Measurements from ENCODE around the gene TSPAN3.

GRCh38 chr15:77066971-77067690, 3.8 kb downstream of the TSPAN3 start:
- 0 out of 2 replicates have a peak, but pooled peaks have one; percentile 14 for TF ChIP-seq ARNT (IDR thresholded peaks at IDR 0.05)
- TF ChIP-seq SUZ12 (IDR thresholded peaks at IDR 0.05), result no peak
- TF ChIP-seq TARDBP (IDR thresholded peaks at IDR 0.05), result no peak
- TF ChIP-seq BHLHE40 (IDR thresholded peaks at IDR 0.05; ENCODE audit: borderline replicate concordance), result no peak
- no peak for TF ChIP-seq SP1 (IDR thresholded peaks at IDR 0.05)
- no peak for TF ChIP-seq ELF4 (IDR thresholded peaks at IDR 0.05)
- peak; percentile 95 for TF ChIP-seq CTBP1 (IDR thresholded peaks at IDR 0.05; ENCODE audit: borderline replicate concordance)
- no peak for TF ChIP-seq ZNF384 (IDR thresholded peaks at IDR 0.05)
- TF ChIP-seq, protein P1, sequence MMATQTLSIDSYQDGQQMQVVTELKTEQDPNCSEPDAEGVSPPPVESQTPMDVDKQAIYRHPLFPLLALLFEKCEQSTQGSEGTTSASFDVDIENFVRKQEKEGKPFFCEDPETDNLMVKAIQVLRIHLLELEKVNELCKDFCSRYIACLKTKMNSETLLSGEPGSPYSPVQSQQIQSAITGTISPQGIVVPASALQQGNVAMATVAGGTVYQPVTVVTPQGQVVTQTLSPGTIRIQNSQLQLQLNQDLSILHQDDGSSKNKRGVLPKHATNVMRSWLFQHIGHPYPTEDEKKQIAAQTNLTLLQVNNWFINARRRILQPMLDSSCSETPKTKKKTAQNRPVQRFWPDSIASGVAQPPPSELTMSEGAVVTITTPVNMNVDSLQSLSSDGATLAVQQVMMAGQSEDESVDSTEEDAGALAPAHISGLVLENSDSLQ (IDR thresholded peaks at IDR 0.05), result peak; percentile 91
- TF ChIP-seq FOXM1 (IDR thresholded peaks at IDR 0.05; ENCODE audit: borderline replicate concordance), result no peak
- TF ChIP-seq HDGF (IDR thresholded peaks at IDR 0.05; ENCODE audit: borderline replicate concordance), result no peak
